ENCODE results near the gene PROM2. TPM values are rescaled to one million over a fixed set of nuclear protein-coding genes. Genes with fewer than 3 reads are reported as not detected.

Gene PROM2
- total RNA-seq, 1 experiment from 2014 or later: 3.1 TPM

DNA sequence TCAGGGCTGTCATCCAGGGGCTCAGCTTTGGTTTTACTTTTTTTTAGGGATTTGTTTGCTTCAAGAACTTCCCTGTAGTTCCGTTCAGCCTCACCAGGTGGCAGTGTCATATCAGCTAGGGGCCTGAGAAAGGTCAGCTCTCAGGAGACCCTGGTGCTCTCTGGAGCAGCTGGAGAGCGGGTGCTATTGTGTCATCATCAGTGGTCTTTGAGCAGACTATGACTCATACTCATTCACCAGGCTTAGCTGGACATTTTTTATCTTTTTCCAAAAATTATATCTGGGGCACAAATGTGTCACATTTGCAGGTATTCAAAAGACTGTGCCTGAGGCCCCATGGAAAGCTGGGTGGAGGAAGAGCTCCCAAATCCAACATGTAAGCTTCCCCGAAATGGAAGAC is 42.5 kb upstream of the PROM2 start:
- TF ChIP-seq, protein P1, sequence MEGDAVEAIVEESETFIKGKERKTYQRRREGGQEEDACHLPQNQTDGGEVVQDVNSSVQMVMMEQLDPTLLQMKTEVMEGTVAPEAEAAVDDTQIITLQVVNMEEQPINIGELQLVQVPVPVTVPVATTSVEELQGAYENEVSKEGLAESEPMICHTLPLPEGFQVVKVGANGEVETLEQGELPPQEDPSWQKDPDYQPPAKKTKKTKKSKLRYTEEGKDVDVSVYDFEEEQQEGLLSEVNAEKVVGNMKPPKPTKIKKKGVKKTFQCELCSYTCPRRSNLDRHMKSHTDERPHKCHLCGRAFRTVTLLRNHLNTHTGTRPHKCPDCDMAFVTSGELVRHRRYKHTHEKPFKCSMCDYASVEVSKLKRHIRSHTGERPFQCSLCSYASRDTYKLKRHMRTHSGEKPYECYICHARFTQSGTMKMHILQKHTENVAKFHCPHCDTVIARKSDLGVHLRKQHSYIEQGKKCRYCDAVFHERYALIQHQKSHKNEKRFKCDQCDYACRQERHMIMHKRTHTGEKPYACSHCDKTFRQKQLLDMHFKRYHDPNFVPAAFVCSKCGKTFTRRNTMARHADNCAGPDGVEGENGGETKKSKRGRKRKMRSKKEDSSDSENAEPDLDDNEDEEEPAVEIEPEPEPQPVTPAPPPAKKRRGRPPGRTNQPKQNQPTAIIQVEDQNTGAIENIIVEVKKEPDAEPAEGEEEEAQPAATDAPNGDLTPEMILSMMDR (conservative IDR thresholded peaks at IDR 0.05): peak; percentile 95
- no peak overlapping the region for H3K56ac ChIP-seq (ENCODE audit: insufficient read length, low read depth, low read length)
- H3K18ac ChIP-seq (ENCODE audit: insufficient read length, low read depth, low read length): no peak overlapping the region
- no peaks in the 10 kb centered on the region for H3K79me1 ChIP-seq (ENCODE audit: insufficient read depth, low read depth, low read length, poor library complexity, severe bottlenecking)
- H3K4me1 Mint-ChIP-seq: 0 out of 4 replicates have a peak, but pooled peaks cover 0 to 2% of the 10 kb centered on the region in 2 experiments
- H3K4ac ChIP-seq (ENCODE audit: low read depth, low read length): no peak overlapping the region
- H3K9me3 ChIP-seq (ENCODE audit: control insufficient read depth, low read depth, low read length): no peaks in the 10 kb centered on the region
- H2AK5ac ChIP-seq (ENCODE audit: insufficient read length, low read length): no peak overlapping the region
- H3K4me3 Mint-ChIP-seq: no peak overlapping the region
- H3K9me3 Mint-ChIP-seq: peaks cover 27 to 37% of the 10 kb centered on the region in 2 experiments
- no peak overlapping the region for H3K14ac ChIP-seq (ENCODE audit: insufficient read depth, low read length)
- H3K36me3 Mint-ChIP-seq (ENCODE audit: insufficient read depth in 1 of 3, low read depth in 3 of 3): no peaks in the 10 kb centered on the region
- DNase-seq: peak; percentile 82
- no peaks in the 10 kb centered on the region for H3K27me3 ChIP-seq (ENCODE audit: insufficient read depth, low read length)
- H3K27me3 Mint-ChIP-seq (ENCODE audit: low read depth): no peaks in the 10 kb centered on the region; the same call in 1 of the 2 replicates
- no peak overlapping the region for H3T11ph ChIP-seq (ENCODE audit: low read length)
- H4K20me1 ChIP-seq (ENCODE audit: control insufficient read depth, insufficient read depth, insufficient read length): no peaks in the 10 kb centered on the region
- H4K5ac ChIP-seq (ENCODE audit: insufficient read length, low read depth, low read length): no peak overlapping the region
- H2BK20ac ChIP-seq (ENCODE audit: low read depth, low read length, poor library complexity, severe bottlenecking): no peak overlapping the region
- H2AFZ ChIP-seq (ENCODE audit: low read length): no peak overlapping the region
- no peaks in the 10 kb centered on the region for H3K23me2 ChIP-seq (ENCODE audit: insufficient read length, low read depth, low read length, poor library complexity, severe bottlenecking)
- H3K4me2 ChIP-seq (ENCODE audit: insufficient read depth, insufficient read length, low read length): no peak overlapping the region
- WGBS (ENCODE audit: extremely low coverage, insufficient read length, low lambda C conversion rate): no CpG with 5 or more reads among the region's 3 CpGs
- H2BK120ac ChIP-seq (ENCODE audit: low read depth, low read length, poor library complexity, severe bottlenecking): no peak overlapping the region
- H3K27ac Mint-ChIP-seq: no peak overlapping the region
- no peaks in the 10 kb centered on the region for H3K4me1 ChIP-seq (ENCODE audit: insufficient read depth, low read length)
- H3K9ac ChIP-seq (ENCODE audit: extremely low read depth, insufficient read length, low read length): no peak overlapping the region
- H2BK15ac ChIP-seq (ENCODE audit: low read depth, low read length): no peak overlapping the region
- H3K23ac ChIP-seq (ENCODE audit: insufficient read length, low read depth, low read length): no peak overlapping the region
- H4K91ac ChIP-seq (ENCODE audit: insufficient read length, low read depth, low read length): no peak overlapping the region
- no peak overlapping the region for H2BK12ac ChIP-seq (ENCODE audit: insufficient read length, low read depth, low read length)
- no peak overlapping the region for H3K27ac ChIP-seq (ENCODE audit: insufficient read length, low read depth, low read length)
- H4K8ac ChIP-seq (replicated peaks; ENCODE audit: insufficient read length, low read depth, low read length): no peak overlapping the region
- H2BK5ac ChIP-seq (ENCODE audit: insufficient read length, low read length): no peak overlapping the region
- H3K79me2 ChIP-seq (ENCODE audit: insufficient read depth, low read length): no peaks in the 10 kb centered on the region
